Kidney glomerular epithelial cell (primary cell): ENCODE measurements around the gene UBA52.
"Not testable (repeated sequence)": the region's sequence is repeated elsewhere in the genome, so short reads cannot be mapped to it uniquely, and the experiment has no call there.

Source experiments
- DNase-seq: peaks from one replicate; lab custom pipeline; 2025; lab: John Stamatoyannopoulos, UW

The UBA52 gene

DNA sequence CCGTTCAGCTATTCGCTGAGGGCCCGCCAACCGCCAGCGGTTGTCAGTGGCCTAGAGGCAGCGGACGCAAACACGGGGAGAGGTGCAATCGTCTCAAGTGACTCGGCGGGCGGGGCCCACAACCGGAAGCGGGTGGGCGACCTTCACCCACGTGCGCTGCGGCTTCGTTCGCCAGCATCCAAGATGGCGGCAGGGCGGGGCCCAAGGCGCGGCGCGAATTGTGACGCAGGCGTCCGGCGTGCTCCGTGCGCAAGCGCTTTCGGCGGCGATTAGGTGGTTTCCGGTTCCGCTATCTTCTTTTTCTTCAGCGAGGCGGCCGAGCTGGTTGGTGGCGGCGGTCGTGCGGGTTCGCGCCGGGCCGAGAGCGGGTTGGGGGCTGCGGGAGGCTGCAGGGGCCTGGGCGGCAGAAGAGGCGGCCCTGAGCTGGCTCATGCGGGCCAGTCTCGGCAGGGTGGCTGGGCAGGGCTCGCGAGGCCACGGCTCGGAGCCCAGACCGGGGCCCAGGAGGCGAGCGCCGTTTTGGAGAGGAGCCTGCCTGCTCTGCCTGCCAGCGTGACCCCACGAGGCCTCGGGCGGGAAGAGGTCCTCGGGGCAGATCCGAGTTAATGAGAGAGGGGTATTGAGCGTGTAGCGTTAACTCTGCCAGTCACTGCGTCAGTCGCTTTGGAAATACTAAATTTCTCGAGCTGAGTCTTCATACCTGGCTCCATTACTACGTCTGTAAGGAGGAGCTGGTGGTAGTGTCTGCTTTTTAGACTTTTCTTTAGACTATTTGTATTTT lies at the start of gene UBA52:
UBA52 (plus strand) TSS at position 294 of the 781 bp plus-strand sequence. CDS start 1,444 bp downstream, outside the sequence.
- DNase-seq = peak; percentile 93

DNA sequence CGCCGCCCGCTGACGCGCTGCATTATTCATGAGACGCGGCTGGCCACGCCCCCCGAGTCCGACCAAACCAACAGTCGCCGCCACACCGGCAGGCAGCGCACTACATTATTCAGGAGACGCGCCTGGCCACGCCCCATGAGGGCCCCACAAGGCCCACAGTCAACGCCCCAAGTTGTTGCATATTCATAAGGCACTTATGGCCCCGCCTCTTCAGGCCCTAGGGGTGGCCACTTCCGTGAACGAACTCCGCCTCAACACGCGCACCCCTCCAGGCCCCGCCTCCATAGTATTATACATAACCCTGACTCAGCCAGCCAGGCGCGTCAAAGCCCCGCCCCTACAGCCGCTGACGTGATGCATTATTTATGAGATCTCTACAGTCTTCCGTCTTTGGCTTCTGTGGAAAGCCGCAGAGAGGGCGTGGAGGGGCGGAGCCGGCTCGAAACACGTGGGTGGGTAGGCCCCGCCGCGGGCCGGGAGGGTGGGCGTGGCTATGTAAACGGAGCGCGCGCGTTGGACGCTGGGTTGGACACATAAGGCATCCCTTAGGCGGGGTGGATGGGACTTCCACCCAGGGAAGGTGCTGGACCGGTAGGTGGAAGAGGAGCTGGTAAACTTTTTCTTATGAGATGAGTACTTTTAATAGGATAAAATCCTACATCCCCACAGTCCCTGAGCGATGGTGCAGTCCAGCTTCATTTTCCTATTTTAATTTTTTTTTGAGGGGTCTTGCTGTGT lies 49.4 kb upstream of the UBA52 start:
- peak; percentile 100 for DNase-seq

DNA sequence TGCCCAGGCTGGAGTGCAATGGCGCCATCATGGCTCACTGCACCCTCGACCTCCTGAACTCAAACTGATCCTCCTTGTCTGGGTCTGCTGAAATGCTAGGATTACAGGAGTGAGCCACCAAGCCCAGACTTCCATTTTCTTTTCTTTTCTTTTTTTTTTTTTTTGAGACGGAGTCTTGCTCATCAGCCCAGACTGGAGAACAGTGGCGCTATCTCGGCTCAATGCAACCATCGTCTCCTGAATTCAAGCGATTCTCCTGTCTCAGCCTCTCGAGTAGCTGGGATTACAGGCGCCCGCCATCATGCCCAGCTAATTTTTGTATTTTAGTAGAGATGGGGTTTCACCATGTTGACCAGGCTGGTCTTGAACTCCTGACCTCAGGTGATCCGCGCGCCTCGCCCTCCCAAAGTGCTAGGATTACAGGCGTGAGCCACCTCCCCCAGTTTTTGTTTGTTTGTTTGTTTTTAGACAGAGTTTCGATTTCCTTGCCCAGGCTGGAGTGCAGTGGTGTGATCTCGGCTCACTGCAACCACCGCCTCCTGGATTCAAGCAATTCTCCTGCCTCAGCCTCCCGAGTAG lies 48.7 kb upstream of the UBA52 start:
- not testable (repeated sequence) for DNase-seq

DNA sequence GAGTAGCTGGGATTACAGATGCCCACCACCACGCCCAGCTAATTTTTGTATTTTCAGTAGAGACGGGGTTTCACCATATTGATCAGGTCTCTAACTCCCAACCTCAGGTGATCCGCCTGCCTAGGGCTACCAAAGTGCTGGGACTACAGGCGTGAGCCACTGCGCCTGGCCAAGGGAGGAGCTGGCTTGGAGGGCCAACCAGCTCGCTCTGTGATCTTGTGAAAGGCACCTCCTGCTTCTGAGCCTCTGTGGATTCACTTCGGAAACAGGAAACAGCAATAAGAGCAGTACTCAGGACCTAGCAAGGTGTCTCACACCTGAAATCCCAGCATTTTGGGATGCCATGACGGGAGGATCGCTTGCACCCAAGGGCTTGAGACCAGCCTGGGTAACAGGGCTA lies 47.8 kb upstream of the UBA52 start:
- no peak for DNase-seq

DNA sequence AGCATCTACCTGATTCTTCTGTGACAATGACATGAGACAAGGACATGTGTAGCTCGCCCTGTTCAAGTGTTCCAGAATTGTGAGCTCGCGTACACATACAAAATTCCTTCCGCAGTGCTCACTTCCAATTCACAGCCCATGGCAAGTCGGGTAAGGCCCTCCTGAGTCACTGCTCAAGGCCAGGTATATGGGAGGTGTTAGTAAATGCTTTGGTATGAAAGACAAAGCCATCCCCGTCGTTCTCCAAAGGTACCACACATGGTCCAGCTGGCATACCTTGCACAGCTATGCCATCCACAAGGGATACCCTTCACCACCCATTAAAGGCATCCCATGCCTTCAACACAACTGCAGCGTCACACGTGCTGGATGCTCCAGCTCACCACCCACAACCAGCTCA lies 45.3 kb upstream of the UBA52 start:
- DNase-seq = no peak

DNA sequence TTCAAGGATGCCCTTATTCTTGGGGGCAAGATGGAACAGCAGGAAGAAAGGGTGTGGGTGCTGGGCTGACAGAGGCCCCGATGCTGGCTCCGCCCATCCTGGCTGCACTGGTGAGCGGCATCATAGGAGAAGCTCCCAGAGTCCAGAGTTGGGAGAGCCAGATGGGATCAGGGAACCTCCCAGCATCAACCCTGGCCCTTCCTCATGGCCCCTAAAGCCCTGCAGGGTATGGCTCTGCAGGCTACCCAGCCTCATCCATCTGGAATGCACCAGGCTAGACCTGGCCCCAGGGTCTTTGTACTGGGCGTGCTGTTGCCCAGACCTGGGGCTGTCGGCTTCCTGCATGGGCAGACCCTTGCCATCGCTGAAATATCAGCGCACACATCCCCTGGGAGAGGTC lies 41.9 kb upstream of the UBA52 start:
- no peak for DNase-seq

DNA sequence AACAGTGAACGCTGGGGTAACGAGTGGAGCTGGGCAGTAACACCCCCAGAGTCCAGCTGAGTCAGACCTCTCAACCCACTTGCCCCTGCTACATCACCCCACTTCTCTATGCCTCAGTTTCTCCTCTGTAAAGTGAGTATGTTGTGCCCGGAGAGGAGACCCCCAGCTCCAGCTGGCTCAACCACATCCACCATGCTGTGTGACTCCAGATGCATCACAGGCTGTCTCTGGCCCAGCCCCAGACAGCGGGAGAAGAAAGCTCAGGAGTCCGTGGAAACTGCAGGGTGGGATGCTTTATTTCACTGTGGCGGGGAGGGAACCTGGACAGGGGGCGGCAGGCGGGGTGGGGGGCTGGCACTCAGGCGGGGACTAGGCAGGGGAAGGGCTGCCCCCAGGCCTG lies 40.2 kb upstream of the UBA52 start:
- DNase-seq = no peak

DNA sequence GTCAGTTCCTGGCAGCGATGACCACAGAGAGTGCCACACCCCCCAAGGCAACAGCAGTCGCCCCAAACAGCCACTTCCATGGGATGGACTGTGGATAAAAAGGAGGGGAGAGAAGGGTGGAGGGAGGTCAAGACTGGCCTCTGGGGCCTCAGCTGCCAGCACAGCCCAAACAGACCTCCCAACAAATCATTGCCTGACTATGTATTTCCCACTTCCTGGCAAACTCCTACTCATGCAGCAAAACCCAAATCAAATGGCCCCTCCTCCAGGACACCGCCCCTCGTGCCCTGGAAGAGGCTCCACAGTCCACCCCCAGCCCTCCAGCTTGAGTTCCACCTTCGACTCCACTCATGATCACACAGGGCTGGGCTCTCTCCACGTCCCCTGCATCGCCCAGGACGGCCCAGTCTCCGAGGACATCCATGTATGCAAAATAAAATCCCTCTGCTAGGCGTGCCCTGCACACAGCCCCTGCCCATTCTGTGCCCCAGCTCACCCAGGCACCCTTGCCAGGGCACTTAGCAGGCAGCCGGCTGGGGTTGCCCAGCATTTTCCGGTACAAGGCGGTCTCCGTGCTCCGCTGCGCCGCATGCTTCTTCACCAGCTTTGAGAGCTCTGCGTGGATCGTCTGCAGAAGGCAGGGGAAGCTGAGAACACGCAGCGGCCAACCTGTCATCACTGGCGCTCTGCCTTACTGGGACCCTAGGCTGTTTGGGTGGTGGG lies 39.3 kb upstream of the UBA52 start:
- no peak for DNase-seq

DNA sequence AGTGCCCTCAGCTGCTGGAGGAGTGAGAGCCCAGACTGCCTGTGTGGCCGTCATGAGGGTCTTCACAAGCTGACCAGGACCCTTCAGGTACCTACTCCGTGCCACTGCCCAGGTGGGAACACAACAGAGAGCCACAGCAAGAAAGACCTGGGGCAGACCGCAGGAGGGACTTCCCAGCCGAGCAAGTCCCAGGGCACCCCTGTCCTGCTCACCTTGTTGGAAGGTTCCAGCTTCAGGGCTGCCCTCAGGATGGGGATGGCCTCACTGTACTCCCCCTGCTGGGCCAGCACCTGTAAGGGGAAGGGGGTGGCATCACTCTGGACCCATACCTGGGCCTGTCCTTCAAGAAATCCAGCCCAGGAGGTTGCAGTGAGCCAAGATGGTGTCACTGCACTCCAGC lies 38.6 kb upstream of the UBA52 start:
- DNase-seq = no peak

DNA sequence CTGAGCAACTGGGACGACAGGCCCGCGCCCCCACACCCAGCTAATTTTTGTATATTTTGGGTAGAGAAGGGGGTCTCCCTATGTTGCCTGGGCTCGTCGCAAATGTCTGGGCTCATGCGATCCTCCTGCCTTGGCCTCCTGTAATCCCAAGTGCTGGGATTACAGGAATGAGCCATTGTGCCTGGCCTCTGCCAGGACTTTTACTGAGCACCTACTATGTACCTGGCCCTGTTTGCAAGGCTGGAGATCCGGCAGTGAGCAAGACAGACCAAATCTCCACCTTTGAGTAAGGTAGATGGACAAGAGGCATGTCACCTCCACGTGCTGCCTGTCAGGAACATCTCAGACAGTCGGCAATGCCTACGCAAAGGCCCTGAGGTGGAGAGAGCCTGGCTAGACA lies 35.2 kb upstream of the UBA52 start:
- no peak for DNase-seq

DNA sequence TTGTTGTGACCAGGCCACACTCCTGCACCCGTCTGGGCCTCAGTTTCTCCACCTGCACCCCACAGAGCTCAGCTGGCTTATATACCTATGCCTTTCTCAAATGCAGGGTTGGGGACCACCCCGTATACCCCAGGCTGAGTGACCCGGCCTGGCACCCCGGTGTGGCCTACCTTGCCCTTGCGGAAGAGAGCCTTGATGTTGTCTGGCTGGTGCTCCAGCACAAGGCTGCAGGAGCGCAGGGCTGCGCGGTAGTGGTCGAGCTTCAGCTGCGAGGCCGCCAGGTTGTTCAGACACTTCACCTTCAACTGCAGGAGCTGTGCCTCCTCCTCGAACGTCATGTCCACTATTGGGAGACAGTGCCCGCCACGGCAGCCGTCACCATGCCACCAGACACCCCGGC lies 34.2 kb upstream of the UBA52 start:
- DNase-seq = no peak

DNA sequence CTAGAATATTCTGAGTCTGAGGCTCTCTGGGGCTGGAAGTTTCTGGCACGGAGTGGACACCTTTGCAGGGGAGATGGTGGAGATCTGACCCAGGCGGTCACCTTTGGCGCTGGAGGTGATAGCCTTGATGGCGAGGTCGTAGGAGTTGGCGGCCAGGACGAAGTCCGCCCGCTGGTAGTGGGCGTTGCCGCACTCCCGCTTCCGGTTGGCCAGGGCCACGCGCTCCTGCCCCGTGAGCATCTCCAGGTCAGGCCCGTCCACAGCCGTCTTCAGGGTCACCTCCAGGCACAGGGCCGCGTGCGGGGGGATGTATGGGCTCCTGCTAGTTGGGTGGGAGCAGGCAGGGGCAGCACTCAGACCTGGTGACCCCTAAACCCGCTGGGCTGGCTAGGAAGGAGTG lies 33.5 kb upstream of the UBA52 start:
- no peak for DNase-seq

DNA sequence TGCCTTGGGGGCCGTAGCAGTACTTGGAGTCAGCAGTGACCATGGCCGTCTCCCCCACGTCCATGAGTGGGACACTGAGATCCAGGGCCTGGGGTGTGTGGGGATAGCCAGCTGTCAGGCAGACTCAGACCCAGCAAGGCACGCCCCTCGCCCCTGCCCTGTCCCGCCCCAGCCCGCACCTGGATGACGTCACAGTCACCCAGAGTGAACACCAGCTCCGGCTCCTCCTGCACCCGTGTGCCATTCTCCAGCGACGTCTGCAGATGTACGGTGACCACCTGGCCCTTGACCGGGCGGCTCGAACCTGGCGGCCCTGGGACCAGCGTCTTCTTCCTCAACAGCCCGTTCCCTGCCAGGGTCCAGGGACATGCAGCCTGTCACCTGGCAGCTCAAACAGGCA lies 32.3 kb upstream of the UBA52 start:
- no peak for DNase-seq

DNA sequence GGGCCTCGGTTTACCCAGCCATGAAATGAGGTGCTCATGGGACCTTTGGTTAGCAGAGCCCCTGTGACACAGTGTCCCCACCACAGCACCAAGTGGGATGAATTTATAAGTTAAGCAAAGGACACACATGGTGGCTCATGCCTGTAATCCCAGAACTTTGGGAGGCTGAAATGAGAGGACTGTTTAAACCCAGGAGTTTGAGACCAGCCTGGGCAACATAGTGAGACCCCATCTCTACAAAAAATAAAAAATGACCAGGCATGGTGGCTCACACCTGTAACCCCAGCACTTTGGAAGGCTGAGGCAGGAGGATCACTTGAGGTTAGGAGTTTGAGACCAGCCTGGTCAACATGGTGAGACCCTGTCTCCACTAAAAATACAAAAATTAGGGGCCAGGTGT lies 31.5 kb upstream of the UBA52 start:
- not testable (repeated sequence) for DNase-seq

DNA sequence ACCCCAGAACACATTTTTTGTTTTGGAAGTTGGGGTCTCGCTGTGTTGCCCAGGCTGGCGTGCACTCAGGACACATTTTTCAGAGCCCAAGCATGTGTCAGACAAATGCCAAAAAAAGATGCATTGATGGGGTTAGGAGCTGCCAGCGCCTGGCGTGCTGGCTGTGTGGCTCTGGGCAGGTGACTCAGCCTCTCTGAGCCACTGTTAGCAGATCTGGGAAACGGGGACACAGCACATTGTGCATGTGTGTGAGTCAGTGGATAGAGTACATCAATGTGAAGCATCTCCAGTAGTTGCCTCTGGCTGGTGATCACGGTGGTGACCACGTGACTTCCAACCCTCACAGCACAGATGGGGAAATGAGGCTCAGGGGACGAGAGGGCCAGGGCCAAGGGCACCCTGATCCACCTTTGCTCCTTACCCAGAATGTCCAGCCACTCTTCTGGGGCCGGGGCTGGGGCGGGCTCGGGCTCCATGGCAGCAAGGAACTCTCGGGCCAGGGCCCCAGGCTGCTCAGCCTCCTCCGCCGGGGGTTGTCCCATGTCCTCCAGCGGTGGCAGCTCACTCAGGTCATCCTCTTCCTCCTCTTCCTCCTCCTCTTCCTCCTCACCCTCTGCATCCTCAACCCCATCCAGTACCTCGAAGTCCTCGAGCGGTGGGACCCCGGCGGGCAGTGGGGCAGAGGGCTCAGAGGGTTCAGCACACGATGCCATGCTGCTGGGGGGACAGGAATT lies 30.2 kb upstream of the UBA52 start:
- no peak for DNase-seq

DNA sequence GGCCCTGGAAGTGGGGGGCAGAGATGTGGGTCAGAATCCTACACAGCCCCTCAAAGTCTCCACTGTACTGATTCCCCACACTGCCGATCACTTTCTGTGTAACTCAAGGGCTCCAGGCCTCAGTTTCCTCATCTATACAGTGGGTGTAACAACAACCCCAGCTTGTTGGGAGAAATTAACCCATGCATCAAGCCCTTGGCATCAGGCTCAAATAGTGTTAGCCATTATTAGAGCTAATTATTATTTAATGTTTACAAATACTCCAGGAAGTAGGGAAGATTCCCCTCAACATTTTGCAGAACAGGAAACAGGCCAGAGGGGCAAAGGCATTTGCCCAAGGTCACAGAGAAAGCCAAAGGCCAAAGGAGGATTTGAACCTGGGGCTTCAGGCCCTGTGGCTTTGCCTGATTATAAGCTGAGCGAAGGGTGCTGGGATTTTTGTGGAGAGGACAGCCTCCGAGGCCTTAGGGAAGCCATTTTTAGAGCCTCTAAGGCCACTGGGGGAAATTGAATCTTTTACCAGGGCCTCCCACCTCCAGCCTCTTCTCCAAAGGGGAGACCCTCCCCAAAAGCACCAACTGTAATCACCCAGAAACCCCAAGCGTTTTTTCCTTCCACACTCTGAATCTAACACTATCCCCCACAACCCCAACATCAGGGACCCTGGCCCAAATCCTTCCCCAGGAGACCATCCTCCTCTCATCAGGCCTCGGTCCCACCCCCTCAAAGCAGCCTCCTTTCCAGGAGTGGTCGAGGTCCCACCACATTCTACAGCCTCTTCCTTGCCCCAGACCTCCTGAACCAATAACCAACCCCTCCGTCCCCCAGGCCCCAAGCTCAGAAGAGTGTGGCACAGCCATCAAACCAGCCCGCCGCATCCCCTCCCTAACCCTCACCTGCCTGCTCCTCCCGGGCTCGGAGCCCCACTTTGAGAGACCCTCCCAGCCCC lies 29.4 kb upstream of the UBA52 start:
- no peak for DNase-seq

DNA sequence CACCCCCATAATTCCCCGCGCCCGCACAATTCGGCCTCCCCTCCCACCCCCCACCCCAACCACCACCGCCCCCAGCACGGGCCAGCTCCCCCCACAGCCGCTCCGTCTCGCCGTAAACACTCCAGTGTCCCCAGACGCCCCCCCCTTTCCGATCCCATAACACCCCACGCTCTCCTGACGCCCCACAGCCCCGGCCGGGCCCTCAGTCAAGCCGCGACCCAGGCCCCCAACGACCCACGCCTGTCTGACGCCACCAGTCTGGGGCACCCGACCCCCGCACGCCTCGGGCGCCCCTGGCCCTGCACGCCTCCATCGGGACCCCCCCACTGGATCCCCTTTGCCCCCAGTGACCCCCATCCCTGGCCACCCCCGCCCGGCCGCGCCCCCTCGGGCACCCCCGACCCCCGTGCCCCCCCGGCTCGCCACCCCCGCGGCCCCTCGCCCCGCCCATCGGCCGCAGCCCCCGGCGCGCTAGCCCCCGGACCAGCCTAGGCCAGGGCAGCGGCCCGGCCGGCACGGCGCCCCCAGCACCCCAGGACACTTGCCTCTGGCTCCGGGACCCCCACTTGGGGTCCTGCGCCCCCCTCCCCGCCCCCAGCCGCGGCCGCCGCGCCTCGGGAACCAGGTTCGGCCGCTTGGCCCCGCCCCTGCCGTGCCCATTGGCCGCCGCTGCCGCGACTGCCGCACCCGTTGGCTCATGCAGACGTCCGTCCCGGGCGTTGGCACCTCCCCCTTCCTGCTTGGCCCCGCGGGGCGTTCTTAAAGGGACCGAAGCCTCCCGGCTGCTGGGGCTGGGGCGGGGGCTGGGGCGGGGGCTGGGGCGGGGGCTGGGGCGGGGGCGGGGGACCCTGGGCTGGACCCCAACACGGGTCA lies 28.5 kb upstream of the UBA52 start, which contains the start of gene FKBP8:
FKBP8 (minus strand) TSS at position 633 of the 873 bp plus-strand sequence. CDS start 1,603 bp downstream, outside the sequence.
- DNase-seq = peak; percentile 50

DNA sequence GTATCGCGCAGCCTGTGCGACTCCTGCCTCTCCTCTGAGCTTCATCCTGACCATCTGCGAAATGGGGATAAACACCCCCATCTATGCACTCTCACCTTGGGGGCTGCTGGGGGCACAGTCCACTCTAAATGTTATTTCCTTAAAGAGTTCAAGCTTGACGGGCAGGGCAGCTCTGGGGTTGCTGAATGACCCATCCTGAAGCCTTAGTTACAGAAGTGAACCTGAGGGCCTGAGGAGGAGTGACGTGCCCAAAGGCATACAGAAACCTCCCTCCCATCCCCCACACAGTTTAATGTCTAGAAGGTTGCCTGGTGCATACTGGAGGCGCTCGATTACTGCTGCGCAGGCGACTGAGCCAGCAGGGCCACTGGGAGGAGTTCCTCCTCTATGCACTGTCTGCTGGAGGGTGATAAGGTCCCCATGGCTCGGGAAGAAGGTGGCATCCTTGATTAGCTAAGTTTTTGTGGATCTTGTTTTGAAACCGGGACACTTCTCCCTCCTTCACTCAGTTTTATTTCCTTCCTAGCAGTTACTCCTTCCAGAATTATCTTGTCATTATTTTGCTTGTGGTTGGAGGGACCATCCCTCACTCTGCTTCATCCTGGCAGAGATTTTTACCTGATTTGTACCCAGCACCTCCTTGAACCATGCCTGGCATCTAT lies 27.7 kb upstream of the UBA52 start:
- DNase-seq = peak; percentile 5

DNA sequence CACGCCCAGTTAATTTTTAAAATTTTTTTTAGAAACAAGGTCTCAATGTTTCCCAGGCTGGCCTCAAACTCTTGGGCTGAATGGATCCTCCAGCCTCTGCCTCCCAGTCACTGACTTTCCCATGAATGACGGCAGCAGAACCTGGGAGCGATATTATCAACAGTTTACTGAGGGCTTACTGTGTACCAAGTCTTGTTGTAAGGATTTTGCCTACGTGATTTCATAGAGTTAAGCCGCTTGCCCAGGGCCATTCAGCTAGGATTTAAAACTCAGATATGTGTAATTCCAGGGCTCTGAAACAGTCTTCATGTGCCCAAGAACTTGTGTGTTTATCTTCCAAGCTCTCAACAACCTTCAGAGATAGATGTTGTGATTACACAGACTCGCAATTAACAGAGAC lies 20.0 kb upstream of the UBA52 start:
- DNase-seq = no peak
